Measurements from ENCODE around the gene ARHGAP8.

The ARHGAP8 gene

DNA sequence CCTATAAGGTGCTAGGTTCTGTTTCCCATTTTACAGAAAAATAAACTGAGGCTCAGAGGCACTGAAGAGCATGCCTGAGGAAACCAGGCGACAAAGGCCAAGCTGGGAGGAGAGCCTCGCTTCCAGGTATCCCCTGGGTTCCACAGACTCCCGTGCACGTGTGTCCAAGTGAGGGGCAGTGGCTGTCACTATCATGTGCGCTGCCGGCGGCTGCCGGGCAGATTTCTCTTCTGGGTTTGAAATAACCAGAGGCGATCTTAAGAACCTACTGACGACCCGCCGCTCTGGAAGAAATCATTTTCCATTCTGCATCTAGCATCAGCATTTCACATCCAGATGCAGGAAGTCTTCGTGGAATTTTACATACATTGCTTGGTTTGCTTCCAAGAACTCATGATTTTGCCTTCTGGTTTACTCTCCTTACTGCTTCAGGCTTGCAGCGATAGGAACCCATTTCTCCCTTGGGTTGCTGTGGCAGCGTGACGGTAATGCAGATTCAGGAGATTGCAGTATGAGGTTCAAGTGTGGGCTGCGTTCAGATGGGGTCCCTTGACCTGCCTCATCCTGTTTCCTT, 28.6 kb downstream of the ARHGAP8 start:
- Histone ChIP-seq H3K9me3 (ENCODE audit: low read depth, low read length) (no peaks in the 10 kb centered on the region), H3K36me3 (ENCODE audit: insufficient read depth, low read length) (no peaks in the 10 kb centered on the region), H3K9ac (ENCODE audit: insufficient read length) (no peak overlapping the region), H3K27ac (no peak overlapping the region), H3K4me3 (no peak overlapping the region)
- no peak for TF ChIP-seq FOXP2 (optimal IDR thresholded peaks at IDR 0.05; ENCODE audit: control extremely low read depth, extremely low read length, insufficient read depth)
- no peak for TF ChIP-seq POLR2AphosphoS5 (IDR thresholded peaks at IDR 0.05; ENCODE audit: borderline replicate concordance, low read depth, low read length)
- no peak for DNase-seq (ENCODE audit: low read depth, low spot score)

DNA sequence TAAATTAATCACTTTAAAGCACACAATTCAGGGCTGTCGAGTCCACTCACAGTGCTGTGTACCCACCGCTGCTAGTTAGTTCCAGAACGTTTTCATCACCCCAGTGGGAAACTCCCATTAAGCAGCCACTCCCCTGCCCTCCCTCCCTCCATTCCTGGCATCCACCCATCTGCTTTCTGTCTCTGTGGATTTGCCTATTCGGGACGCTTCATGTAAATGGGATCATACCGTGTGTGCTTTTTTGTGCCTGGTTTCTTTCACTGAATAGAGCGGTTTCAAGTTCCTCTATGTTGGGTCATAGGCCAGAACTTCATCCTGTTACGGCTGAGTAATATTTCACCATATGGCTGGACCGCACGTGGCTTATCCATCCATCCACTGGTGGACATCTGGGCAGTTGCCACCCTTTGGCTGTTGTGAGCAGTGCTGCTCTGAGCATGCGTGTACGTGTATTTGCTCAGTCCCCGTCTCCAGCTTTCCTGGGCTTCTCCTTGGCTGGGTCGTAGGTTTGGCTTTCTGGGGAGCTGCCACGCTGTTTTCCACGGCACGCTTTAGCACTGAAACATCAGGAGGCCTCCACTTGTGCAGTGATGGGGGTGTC, 30.1 kb downstream of the ARHGAP8 start:
- Histone ChIP-seq H3K9ac (ENCODE audit: insufficient read length) (no peak overlapping the region), H3K4me3 (no peak overlapping the region), H3K9me3 (ENCODE audit: low read depth, low read length) (no peaks in the 10 kb centered on the region), H3K27ac (no peak overlapping the region), H3K36me3 (ENCODE audit: insufficient read depth, low read length) (no peaks in the 10 kb centered on the region)
- TF ChIP-seq POLR2AphosphoS5 (IDR thresholded peaks at IDR 0.05; ENCODE audit: borderline replicate concordance, low read depth, low read length) (no peak), FOXP2 (optimal IDR thresholded peaks at IDR 0.05; ENCODE audit: control extremely low read depth, extremely low read length, insufficient read depth) (no peak), EZH2 (IDR thresholded peaks at IDR 0.05) (no peak)
- DNase-seq (ENCODE audit: low read depth, low spot score), result no peak

DNA sequence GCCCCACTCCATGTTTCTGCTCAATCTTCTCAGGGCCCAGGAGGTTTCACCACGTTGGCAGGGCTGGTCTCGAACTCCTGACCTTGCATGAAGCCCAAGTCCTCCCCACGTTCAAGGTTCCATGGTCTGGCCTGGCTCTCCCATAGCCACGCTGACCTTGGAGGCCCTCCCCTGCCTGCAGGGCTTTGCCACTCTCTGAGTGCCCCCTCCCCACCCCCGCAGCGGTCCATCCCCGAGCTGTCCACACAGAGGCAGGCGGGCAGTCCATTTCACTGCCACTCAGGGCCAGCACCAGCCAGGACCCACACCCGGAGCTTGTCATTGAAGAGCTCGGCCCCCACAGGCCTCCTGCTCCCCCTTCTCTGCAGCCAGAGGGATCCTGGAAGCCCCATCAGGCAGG, 30.7 kb downstream of the ARHGAP8 start:
- H3K9ac ChIP-seq (ENCODE audit: insufficient read length), result no peak overlapping the region
- H3K4me3 ChIP-seq, result no peak overlapping the region
- no peaks in the 10 kb centered on the region for H3K36me3 ChIP-seq (ENCODE audit: insufficient read depth, low read length)
- no peak for DNase-seq (ENCODE audit: low read depth, low spot score)
- TF ChIP-seq EZH2 (IDR thresholded peaks at IDR 0.05) (no peak), FOXP2 (optimal IDR thresholded peaks at IDR 0.05; ENCODE audit: control extremely low read depth, extremely low read length, insufficient read depth) (no peak), POLR2AphosphoS5 (IDR thresholded peaks at IDR 0.05; ENCODE audit: borderline replicate concordance, low read depth, low read length) (no peak)
- no peak overlapping the region for H3K27ac ChIP-seq
- H3K9me3 ChIP-seq (ENCODE audit: low read depth, low read length), result no peaks in the 10 kb centered on the region

DNA sequence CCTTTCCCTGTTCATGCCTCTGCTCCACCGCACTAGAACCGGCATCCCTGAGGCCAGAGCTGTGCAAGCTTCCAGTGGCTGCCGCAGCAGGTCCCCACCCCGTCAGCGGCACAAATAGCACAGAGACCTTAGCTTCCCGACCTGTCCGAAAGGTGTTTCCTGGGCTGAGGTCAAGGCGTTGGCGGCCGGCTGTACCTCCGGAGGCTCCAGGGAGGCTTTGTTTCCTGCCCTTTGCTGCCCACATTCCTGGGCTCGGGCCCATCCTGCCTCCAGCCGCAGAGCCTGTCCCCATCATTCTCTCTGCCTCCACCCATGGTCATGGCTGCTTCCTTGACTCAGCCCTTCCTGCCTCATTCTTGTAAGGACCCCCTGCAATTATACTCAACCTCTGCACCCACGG, 31.2 kb downstream of the ARHGAP8 start:
- TF ChIP-seq EZH2 (IDR thresholded peaks at IDR 0.05) (no peak), POLR2AphosphoS5 (IDR thresholded peaks at IDR 0.05; ENCODE audit: borderline replicate concordance, low read depth, low read length) (no peak)
- no peak overlapping the region for H3K27ac ChIP-seq
- no peaks in the 10 kb centered on the region for H3K36me3 ChIP-seq (ENCODE audit: insufficient read depth, low read length)
- no peak overlapping the region for H3K9ac ChIP-seq (ENCODE audit: insufficient read length)
- no peak overlapping the region for H3K4me3 ChIP-seq
- DNase-seq (ENCODE audit: low read depth, low spot score), result no peak
- no peaks in the 10 kb centered on the region for H3K9me3 ChIP-seq (ENCODE audit: low read depth, low read length)

DNA sequence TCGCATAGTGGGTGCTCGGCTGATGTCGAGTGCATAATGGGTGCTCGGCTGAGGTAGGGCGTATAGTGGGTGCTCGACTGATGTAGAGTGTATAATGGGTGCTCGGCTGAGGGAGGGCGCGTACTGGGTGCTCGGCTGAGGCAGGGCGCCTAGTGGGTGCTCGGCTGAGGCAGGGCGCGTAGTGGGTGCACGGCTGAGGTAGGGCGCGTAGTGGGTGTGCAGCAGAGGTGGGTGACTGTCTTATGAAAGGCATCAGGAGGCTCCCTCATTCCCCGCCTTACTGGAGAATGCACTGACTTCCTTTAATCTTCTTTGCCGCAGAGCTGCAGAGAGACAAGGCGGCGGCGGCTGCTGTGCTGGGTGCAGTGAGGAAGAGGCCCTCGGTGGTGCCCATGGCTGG, 33.8 kb downstream of the ARHGAP8 start:
- no peak overlapping the region for H3K9ac ChIP-seq (ENCODE audit: insufficient read length)
- no peak overlapping the region for H3K27ac ChIP-seq
- no peaks in the 10 kb centered on the region for H3K9me3 ChIP-seq (ENCODE audit: low read depth, low read length)
- TF ChIP-seq FOXP2 (optimal IDR thresholded peaks at IDR 0.05; ENCODE audit: control extremely low read depth, extremely low read length, insufficient read depth) (no peak), POLR2AphosphoS5 (IDR thresholded peaks at IDR 0.05; ENCODE audit: borderline replicate concordance, low read depth, low read length) (no peak), EZH2 (IDR thresholded peaks at IDR 0.05) (no peak)
- no peak overlapping the region for H3K4me3 ChIP-seq
- no peaks in the 10 kb centered on the region for H3K36me3 ChIP-seq (ENCODE audit: insufficient read depth, low read length)
- no peak for DNase-seq (ENCODE audit: low read depth, low spot score)

DNA sequence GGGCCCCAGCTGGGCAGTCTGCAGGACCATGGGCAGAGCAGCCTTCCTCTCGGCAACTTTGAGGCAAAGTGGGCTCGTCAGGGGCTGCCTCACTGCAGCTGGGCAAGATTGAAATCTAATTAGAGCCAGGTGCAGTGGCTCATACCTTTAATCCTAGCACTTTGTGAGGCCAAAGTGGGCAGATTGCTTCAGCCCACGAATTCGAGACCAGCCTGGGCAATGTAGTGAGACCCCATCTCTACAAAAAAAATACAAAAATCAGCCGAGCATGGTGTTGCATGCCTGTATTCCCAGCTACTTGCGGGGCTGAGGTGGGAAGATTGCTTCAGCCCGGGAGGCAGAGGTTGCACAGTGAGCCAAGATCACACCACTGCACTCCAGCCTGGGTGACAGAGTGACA, 34.2 kb downstream of the ARHGAP8 start:
- Histone ChIP-seq H3K9me3 (ENCODE audit: low read depth, low read length) (no peaks in the 10 kb centered on the region), H3K4me3 (no peak overlapping the region), H3K9ac (ENCODE audit: insufficient read length) (no peak overlapping the region), H3K27ac (no peak overlapping the region), H3K36me3 (ENCODE audit: insufficient read depth, low read length) (no peaks in the 10 kb centered on the region)
- DNase-seq (ENCODE audit: low read depth, low spot score), result no peak
- TF ChIP-seq FOXP2 (optimal IDR thresholded peaks at IDR 0.05; ENCODE audit: control extremely low read depth, extremely low read length, insufficient read depth), result no peak
- no peak for TF ChIP-seq POLR2AphosphoS5 (IDR thresholded peaks at IDR 0.05; ENCODE audit: borderline replicate concordance, low read depth, low read length)
- TF ChIP-seq EZH2 (IDR thresholded peaks at IDR 0.05), result no peak

DNA sequence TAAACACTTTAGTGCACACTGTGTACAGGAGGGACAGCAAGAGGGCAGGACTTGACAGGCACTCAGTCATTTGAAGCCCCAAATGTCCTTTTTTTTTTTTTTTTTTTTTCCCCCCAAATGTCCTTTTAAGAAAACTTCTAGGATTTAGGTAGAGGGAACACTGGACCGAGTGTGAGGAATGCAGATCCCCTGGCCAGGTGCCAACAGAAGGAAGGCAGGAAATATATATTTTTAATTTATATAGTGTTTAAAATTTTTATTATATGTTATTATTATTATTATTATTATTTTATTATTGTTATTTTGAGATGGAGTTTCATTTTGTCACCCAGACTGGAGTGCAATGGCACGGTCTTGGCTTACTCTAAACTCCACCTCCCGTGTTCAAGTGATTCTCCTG, 35.5 kb downstream of the ARHGAP8 start:
- Histone ChIP-seq H3K9ac (ENCODE audit: insufficient read length) (no peak overlapping the region), H3K9me3 (ENCODE audit: low read depth, low read length) (no peaks in the 10 kb centered on the region), H3K4me3 (no peak overlapping the region), H3K27ac (no peak overlapping the region), H3K36me3 (ENCODE audit: insufficient read depth, low read length) (no peaks in the 10 kb centered on the region)
- TF ChIP-seq POLR2AphosphoS5 (IDR thresholded peaks at IDR 0.05; ENCODE audit: borderline replicate concordance, low read depth, low read length), result no peak
- no peak for TF ChIP-seq FOXP2 (optimal IDR thresholded peaks at IDR 0.05; ENCODE audit: control extremely low read depth, extremely low read length, insufficient read depth)
- no peak for TF ChIP-seq EZH2 (IDR thresholded peaks at IDR 0.05)
- DNase-seq (ENCODE audit: low read depth, low spot score), result no peak

DNA sequence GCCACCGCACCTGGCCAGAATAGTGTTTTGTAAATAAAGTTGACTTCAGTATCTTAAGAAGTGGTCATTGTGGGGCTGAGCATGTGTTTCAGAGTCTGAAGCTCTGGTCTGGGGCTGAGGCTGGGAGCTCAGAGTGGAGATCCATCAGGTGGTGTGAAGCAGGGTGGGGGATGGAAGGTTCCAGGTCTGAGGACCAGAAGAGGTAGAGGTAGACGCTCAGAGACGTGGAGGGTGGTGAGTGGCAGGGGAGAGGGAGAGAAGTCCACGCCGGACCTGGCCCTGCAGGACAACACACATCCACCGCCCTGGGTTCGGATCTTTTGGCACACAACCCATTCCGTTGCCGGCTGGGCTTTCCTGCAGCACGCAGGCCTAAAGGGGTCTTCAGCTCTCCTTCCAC, 40.7 kb downstream of the ARHGAP8 start:
- no peak overlapping the region for H3K4me3 ChIP-seq
- no peaks in the 10 kb centered on the region for H3K36me3 ChIP-seq (ENCODE audit: insufficient read depth, low read length)
- no peak overlapping the region for H3K9ac ChIP-seq (ENCODE audit: insufficient read length)
- no peaks in the 10 kb centered on the region for H3K9me3 ChIP-seq (ENCODE audit: low read depth, low read length)
- no peak for TF ChIP-seq EZH2 (IDR thresholded peaks at IDR 0.05)
- TF ChIP-seq POLR2AphosphoS5 (IDR thresholded peaks at IDR 0.05; ENCODE audit: borderline replicate concordance, low read depth, low read length), result no peak
- no peak for TF ChIP-seq FOXP2 (optimal IDR thresholded peaks at IDR 0.05; ENCODE audit: control extremely low read depth, extremely low read length, insufficient read depth)
- no peak overlapping the region for H3K27ac ChIP-seq
- no peak for DNase-seq (ENCODE audit: low read depth, low spot score)

Data from SK-N-MC (cell line).